MCF 10A (cell line): ENCODE results near the gene UNC5CL. TPM values are rescaled to one million over a fixed set of nuclear protein-coding genes. Genes with fewer than 3 reads are reported as not detected.

Source experiments
- BruUV-seq: library from RNA; stranded (reverse); fragments of 400-500 nt; replicated peaks from 2 replicates; lab custom pipeline; 2021; lab: Mats Ljungman, UMichigan
- CTCF ChIA-PET: fragments of 300-600 bp; sonication (Branson Sonifier 250); formaldehyde crosslinking; extraction: SDS; loops from one replicate; lab custom pipeline; 2021; ENCODE audit warnings: antibody characterized with exemption, inconsistent platforms; lab: Yijun Ruan, JAX
- POLR2A ChIA-PET: fragments of 300-600, 350-650 bp; sonication (Branson Sonifier 250); formaldehyde crosslinking; extraction: SDS; loops from one replicate; lab custom pipeline; 2020; ENCODE audit warnings: antibody characterized with exemption, inconsistent platforms; lab: Yijun Ruan, JAX
- DNase-seq: peaks from one replicate; pipeline ENCODE4 v3.0.0-alpha.2; 2018; ENCODE audit not compliant: unreplicated experiment
- H3K27ac Mint-ChIP-seq: one replicate; pipeline ENCODE4 v1.8.0; 2022; ENCODE audit warnings: mild to moderate bottlenecking, low read depth, mixed read lengths; ENCODE audit not compliant: unreplicated experiment
- H3K27me3 Mint-ChIP-seq: one replicate; pipeline ENCODE4 v1.8.0; 2022; ENCODE audit warnings: mixed read lengths; ENCODE audit not compliant: insufficient read depth, unreplicated experiment
- H3K36me3 Mint-ChIP-seq: one replicate; pipeline ENCODE4 v1.8.0; 2022; ENCODE audit warnings: mild to moderate bottlenecking, moderate library complexity, mixed read lengths; ENCODE audit not compliant: insufficient read depth, unreplicated experiment
- H3K4me1 Mint-ChIP-seq: one replicate; pipeline ENCODE4 v1.8.0; 2022; ENCODE audit warnings: mixed read lengths; ENCODE audit not compliant: insufficient read depth, unreplicated experiment
- H3K4me3 Mint-ChIP-seq: one replicate; pipeline ENCODE4 v1.8.0; 2022; ENCODE audit warnings: mild to moderate bottlenecking, moderate library complexity, mixed read lengths; ENCODE audit not compliant: unreplicated experiment
- H3K9me3 Mint-ChIP-seq: one replicate; pipeline ENCODE4 v1.8.0; 2022; ENCODE audit warnings: mixed read lengths; ENCODE audit not compliant: unreplicated experiment
- intact Hi-C: fragments of 100-400 bp; cut with micrococcal nuclease; formaldehyde crosslinking; loops from 2 replicates; pipeline ENCODE4 v1.14.1; 2022
- total RNA-seq: library from RNA; stranded (reverse); gene quantifications from 2 replicates; pipeline ENCODE4 v1.2.3, GENCODE V29; 2022
- TF ChIP-seq, protein P1 (sequence below): fragments of 200-600 bp; IDR thresholded peaks from one replicate; pipeline ENCODE4 v1.8.0; 2022; ENCODE audit warnings: antibody characterized with exemption, mild to moderate bottlenecking; ENCODE audit not compliant: unreplicated experiment

UNC5CL gene
- total RNA-seq, 1 experiment from 2014 or later = 0.19 TPM

DNA sequence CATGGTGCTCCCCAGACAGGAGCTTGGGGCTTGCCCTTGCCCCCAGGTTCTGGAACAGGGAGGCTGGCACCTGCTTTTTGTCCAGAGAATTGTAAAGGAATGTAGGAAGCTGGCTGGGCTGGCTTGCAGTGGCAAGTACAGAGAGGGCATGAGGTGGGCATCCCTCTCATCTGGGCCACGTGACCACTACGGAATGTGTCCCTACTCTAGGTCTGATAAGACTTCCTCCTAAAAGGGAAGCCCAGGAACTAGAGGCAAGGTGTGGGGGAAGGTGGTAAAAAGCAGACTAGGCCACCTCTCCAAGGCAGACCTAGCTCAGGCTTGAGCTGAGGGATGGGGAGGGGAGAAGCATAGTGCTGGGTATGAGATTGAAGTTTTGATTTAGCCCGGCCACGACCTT lies 38.8 kb downstream of the UNC5CL start:
- no peak for DNase-seq
- H3K4me1 Mint-ChIP-seq = peaks cover 14% of the 10 kb centered on the region
- ChIA-PET CTCF (interaction anchor here (0.7 kb wide), 1 partner anchor 27 kb away, joined by 4 read pairs; no protein-coding TSS in a partner anchor), POLR2A (no interaction called here)
- no peaks in the 10 kb centered on the region for H3K9me3 Mint-ChIP-seq
- intact Hi-C loops = no loop called here
- H3K4me3 Mint-ChIP-seq = no peak overlapping the region
- TF ChIP-seq, protein P1, sequence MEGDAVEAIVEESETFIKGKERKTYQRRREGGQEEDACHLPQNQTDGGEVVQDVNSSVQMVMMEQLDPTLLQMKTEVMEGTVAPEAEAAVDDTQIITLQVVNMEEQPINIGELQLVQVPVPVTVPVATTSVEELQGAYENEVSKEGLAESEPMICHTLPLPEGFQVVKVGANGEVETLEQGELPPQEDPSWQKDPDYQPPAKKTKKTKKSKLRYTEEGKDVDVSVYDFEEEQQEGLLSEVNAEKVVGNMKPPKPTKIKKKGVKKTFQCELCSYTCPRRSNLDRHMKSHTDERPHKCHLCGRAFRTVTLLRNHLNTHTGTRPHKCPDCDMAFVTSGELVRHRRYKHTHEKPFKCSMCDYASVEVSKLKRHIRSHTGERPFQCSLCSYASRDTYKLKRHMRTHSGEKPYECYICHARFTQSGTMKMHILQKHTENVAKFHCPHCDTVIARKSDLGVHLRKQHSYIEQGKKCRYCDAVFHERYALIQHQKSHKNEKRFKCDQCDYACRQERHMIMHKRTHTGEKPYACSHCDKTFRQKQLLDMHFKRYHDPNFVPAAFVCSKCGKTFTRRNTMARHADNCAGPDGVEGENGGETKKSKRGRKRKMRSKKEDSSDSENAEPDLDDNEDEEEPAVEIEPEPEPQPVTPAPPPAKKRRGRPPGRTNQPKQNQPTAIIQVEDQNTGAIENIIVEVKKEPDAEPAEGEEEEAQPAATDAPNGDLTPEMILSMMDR = no peak
- BruUV-seq = no TSS peak
- no peak overlapping the region for H3K27ac Mint-ChIP-seq
- H3K27me3 Mint-ChIP-seq = peaks cover 28% of the 10 kb centered on the region
- no peaks in the 10 kb centered on the region for H3K36me3 Mint-ChIP-seq

DNA sequence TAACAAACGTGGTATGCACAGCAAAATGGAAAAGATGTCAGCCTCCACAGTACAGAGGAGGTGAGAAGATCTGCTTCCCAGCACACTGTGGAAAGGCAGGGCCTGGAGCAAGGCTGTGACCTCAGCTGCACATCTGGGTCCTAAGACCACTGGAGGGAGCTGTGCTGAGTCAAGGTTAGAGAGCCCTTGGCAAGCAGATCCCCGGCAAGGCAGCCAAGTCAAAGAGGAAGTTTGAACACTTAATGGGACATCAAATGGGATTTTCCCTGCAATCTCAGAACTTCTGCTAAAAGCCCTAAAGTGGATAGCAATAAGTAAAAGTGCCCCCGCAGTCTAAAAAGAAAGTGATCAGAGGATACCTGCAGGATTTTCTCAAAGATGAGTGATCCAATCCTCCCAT lies 39.5 kb downstream of the UNC5CL start:
- peaks cover 28% of the 10 kb centered on the region for H3K27me3 Mint-ChIP-seq
- intact Hi-C loops = no loop called here
- no peak overlapping the region for H3K4me3 Mint-ChIP-seq
- ChIA-PET CTCF (interaction anchor here (0.6 to 2.5 kb wide), 3 partner anchors 8 to 1013 kb away, joined by 3 to 12 read pairs (median 11); no protein-coding TSS in a partner anchor), POLR2A (no interaction called here)
- TF ChIP-seq, protein P1 = no peak
- no peaks in the 10 kb centered on the region for H3K36me3 Mint-ChIP-seq
- H3K27ac Mint-ChIP-seq = no peak overlapping the region
- peaks cover 14% of the 10 kb centered on the region for H3K4me1 Mint-ChIP-seq
- no TSS peak for BruUV-seq
- peak; percentile 50 for DNase-seq
- no peaks in the 10 kb centered on the region for H3K9me3 Mint-ChIP-seq

DNA sequence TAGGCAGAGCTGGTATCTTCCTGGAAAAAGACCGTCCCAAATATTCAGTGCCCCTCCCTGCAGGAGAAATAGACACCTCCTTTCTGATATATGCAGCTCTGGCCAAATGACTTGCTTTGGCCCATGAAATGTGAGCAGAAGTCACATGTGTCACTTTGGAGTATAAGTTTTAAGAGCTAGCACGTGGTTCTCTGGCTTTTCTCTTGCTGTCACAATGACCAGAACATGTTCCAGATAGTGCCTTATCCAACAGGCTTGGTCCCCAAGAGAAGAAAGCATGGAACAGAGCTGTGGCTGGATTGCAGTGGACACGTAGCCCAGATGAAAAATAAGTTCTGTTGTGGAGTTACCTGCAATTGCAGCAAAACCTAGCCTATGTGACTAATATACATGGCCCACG lies 40.4 kb downstream of the UNC5CL start:
- Mint-ChIP-seq H3K36me3 (no peaks in the 10 kb centered on the region), H3K4me1 (peaks cover 14% of the 10 kb centered on the region), H3K27ac (no peak overlapping the region), H3K9me3 (no peaks in the 10 kb centered on the region), H3K27me3 (peaks cover 25% of the 10 kb centered on the region), H3K4me3 (no peak overlapping the region)
- no TSS peak for BruUV-seq
- intact Hi-C loops = no loop called here
- POLR2A ChIA-PET = no interaction called here
- TF ChIP-seq, protein P1 = no peak
- CTCF ChIA-PET = interaction anchor here (0.6 to 2.5 kb wide), 6 partner anchors 9 to 105 kb away, joined by 3 to 12 read pairs (median 3); no protein-coding TSS in a partner anchor
- DNase-seq = no peak

DNA sequence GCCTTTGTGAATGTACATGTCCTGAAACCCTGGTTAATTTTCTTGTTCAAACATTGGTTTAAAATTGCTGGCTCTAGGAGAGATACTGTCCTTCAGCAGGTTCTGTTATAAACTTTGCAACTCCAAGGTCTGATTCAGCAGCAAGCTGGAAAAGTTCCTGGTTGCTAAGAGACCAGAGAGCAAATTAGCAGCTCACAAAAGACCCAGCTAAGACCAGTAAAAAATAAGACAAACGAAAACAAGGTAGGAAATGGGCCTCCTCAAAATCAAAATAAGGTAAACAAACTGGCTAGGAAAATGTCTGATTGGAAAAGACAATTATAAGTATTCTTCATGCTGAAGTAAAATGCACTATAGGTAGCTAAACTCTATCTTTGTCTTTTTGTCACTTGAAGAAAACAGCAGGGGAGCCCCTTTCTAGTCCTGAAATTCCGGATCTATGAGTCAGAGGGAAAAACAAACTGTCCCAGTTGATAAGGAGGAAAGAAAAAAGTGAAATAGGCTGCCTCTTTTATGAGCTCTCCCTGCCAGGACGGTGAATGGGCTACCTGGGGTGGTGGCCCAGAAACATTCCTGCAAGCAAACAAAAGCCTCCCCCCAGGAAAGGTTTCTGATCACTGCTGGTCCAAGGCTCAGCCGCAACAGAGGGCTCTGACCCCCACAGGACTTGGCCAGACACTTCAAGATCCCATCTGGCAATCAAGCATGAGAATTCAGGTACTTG lies 41.6 kb downstream of the UNC5CL start:
- intact Hi-C loops = no loop called here
- Mint-ChIP-seq H3K4me3 (no peak overlapping the region), H3K4me1 (peaks cover 14% of the 10 kb centered on the region), H3K27ac (peak overlapping the region; percentile 47), H3K9me3 (no peaks in the 10 kb centered on the region), H3K36me3 (no peaks in the 10 kb centered on the region), H3K27me3 (peaks cover 21% of the 10 kb centered on the region)
- DNase-seq = peak; percentile 16
- TF ChIP-seq, protein P1 = no peak
- ChIA-PET POLR2A (interaction anchor here (0.8 to 1.7 kb wide), 3 partner anchors 18 to 74 kb away, joined by 3 to 6 read pairs (median 3); partner anchors contain the start of gene OARD1), CTCF (interaction anchor here (0.6 to 2.5 kb wide), 5 partner anchors 10 to 59 kb away, joined by 3 to 12 read pairs (median 3); no protein-coding TSS in a partner anchor)
- BruUV-seq = no TSS peak
